ENCODE measurements around the gene CCL7. TPM values are rescaled to one million over a fixed set of nuclear protein-coding genes. Genes with fewer than 3 reads are reported as not detected.

CCL7 gene
- 1.5 and 1.6 TPM in 2 replicates for total RNA-seq

GRCh38 chr17:34269969-34270368 is at the start of gene CCL7:
CCL7 (plus strand) TSS chr17:34270221; CDS start chr17:34270291, 70 bp downstream.

GRCh38 chr17:34254651-34255380 is 15.2 kb upstream of the CCL7 start, which contains the start of gene CCL2:
CCL2 (plus strand) TSS chr17:34255285; CDS start chr17:34255350, 65 bp downstream.

GRCh38 chr17:34285286-34285792 is 15.3 kb downstream of the CCL7 start, which contains the start of gene CCL11:
CCL11 (plus strand) TSS chr17:34285742; CDS start chr17:34285809, 67 bp downstream.

DNA sequence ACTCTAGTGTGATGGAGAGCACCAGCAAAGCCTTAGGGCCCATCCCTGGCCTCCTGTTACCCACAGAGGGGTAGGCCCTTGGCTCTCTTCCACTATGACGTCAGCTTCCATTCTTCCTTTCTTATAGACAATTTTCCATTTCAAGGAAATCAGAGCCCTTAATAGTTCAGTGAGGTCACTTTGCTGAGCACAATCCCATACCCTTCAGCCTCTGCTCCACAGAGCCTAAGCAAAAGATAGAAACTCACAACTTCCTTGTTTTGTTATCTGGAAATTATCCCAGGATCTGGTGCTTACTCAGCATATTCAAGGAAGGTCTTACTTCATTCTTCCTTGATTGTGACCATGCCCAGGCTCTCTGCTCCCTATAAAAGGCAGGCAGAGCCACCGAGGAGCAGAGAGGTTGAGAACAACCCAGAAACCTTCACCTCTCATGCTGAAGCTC is 49.0 kb downstream of the CCL7 start, which contains the start of gene CCL8:
CCL8 (plus strand) TSS at position 397 of the 445 bp plus-strand sequence. CDS start 67 bp downstream, outside the sequence.

Other genes starting within 250 kb of the CCL7 start
- 161 and 167 TPM in 2 replicates for gene CCL2, start 14.9 kb upstream of the CCL7 start, total RNA-seq
- gene CCL11, start 15.5 kb downstream of the CCL7 start, total RNA-seq: 1.8 and 2.2 TPM in 2 replicates
- gene CCL8, start 49.2 kb downstream of the CCL7 start, total RNA-seq: 0.19 and 1.2 TPM in 2 replicates
- gene CCL13, start 86.3 kb downstream of the CCL7 start, total RNA-seq: 4.1 TPM in 2 replicates
- gene CCL1, start 93.0 kb downstream of the CCL7 start, total RNA-seq: not detected in 2 replicates